Naive B cell (primary cell): ENCODE measurements around the gene CXCL9. TPM values are rescaled to one million over a fixed set of nuclear protein-coding genes. Genes with fewer than 3 reads are reported as not detected.
"Not testable (repeated sequence)": the region's sequence is repeated elsewhere in the genome, so short reads cannot be mapped to it uniquely, and the experiment has no call there.

Experiments
- ATAC-seq, 2 donors: fragments of 150-1000 bp; cut with Tn5 transposase; 2 replicates each; pipeline ENCODE4 v1.10.0; 2021; ENCODE audit warnings: low read depth in 2 of 2, mild to moderate bottlenecking in 2 of 2, moderate library complexity in 2 of 2
- DNase-seq: peaks from one replicate; pipeline ENCODE4 v3.0.0; 2022
- H3K27ac Mint-ChIP-seq, 6 donors: one replicate each; pipeline ENCODE4 v1.8.0; 2020 to 2022; ENCODE audit warnings: mild to moderate bottlenecking in 6 of 6, mixed read lengths in 6 of 6, moderate library complexity in 5 of 6, inconsistent platforms in 2 of 6
- H3K27me3 Mint-ChIP-seq, 3 donors: one replicate each; pipeline ENCODE4 v1.8.0; 2021 to 2022; ENCODE audit warnings: mixed read lengths in 3 of 3, mild to moderate bottlenecking in 1 of 3
- H3K36me3 Mint-ChIP-seq, 2 donors: one replicate each; pipeline ENCODE4 v1.8.0; 2020 to 2022; ENCODE audit warnings: mixed read lengths in 2 of 2, inconsistent platforms in 1 of 2, mild to moderate bottlenecking in 1 of 2
- H3K4me1 Mint-ChIP-seq, 3 donors: one replicate each; pipeline ENCODE4 v1.8.0; 2020 to 2022; ENCODE audit warnings: mixed read lengths in 3 of 3, inconsistent platforms in 1 of 3, mild to moderate bottlenecking in 1 of 3, moderate library complexity in 1 of 3
- H3K4me3 Mint-ChIP-seq, 8 donors: one replicate each; pipeline ENCODE4 v1.8.0; 2020 to 2022; ENCODE audit warnings: mild to moderate bottlenecking in 8 of 8, mixed read lengths in 8 of 8, moderate library complexity in 8 of 8, inconsistent platforms in 2 of 8
- H3K9me3 Mint-ChIP-seq, 7 donors: one replicate each; pipeline ENCODE4 v1.8.0; 2020 to 2022; ENCODE audit warnings: mixed read lengths in 7 of 7, mild to moderate bottlenecking in 5 of 7, inconsistent platforms in 2 of 7, moderate library complexity in 1 of 7
- polyA plus RNA-seq, 6 donors: library from polyadenylated mRNA; unstranded; fragments of 300-500 nt; fragmentation: Illumina TruSeq; gene quantifications; one replicate each; pipeline ENCODE4 v1.2.3, GENCODE V29; 2021; ENCODE audit warnings: low read depth in 6 of 6

The CXCL9 gene
- polyA plus RNA-seq, 6 donors from 2014 or later = not detected

DNA sequence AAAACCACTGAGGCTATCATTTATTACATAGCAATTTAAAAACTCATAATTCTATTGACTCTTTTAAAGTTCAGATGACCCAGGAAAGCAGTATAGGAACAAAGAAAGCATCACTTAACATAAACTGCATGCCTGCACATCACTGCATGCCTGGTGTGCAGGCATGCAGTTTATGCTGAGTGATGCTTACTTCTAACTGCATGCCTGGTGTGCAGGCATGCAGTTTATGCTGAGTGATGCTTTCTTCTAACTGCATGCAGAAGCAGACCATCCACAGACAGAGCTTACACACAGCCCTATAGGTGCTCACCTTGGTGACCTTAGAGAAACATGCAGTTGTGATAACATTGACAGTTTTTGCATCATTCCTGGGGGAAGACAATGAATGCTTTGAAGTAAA lies 33.5 kb downstream of the CXCL9 start:
- ATAC-seq = no peak
- no peak for DNase-seq
- peaks cover 0 to 2% (median 0%) of the 10 kb centered on the region in 7 donors for H3K9me3 Mint-ChIP-seq
- H3K4me3 Mint-ChIP-seq = no peak overlapping the region
- H3K36me3 Mint-ChIP-seq = peaks cover 36 to 60% of the 10 kb centered on the region in 2 donors
- H3K4me1 Mint-ChIP-seq = no peaks in the 10 kb centered on the region
- H3K27ac Mint-ChIP-seq = no peak overlapping the region
- no peaks in the 10 kb centered on the region for H3K27me3 Mint-ChIP-seq

DNA sequence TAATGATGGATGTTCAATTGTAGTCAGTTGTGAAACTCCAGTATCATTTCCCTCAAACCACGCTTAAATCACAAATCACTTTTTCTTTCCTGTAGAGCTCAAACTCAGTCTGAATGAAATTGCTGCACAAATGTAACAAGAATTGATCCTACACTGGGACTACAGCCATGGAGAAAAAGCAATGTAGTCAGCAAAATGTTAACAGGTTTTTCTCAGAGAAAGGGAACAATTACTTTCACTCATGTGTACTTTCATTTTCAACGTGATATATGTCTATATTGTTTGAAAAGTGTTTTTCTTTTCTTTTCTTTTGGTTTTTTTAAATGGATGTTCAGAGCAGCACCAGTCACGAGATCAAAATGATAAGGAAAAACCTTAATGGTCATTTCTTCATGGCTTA lies 39.2 kb downstream of the CXCL9 start:
- H3K27me3 Mint-ChIP-seq = no peaks in the 10 kb centered on the region
- peaks cover 0 to 12% (median 4%) of the 10 kb centered on the region in 7 donors for H3K9me3 Mint-ChIP-seq
- DNase-seq (no peak), ATAC-seq (no peak)
- H3K4me1 Mint-ChIP-seq = peaks cover 0 to 4% (median 0%) of the 10 kb centered on the region in 3 donors
- peak overlapping the region in 3 of 6 donors; percentile 8 to 54 (median 29) for H3K27ac Mint-ChIP-seq
- H3K36me3 Mint-ChIP-seq = peaks cover 67 to 75% of the 10 kb centered on the region in 2 donors
- no peak overlapping the region for H3K4me3 Mint-ChIP-seq

DNA sequence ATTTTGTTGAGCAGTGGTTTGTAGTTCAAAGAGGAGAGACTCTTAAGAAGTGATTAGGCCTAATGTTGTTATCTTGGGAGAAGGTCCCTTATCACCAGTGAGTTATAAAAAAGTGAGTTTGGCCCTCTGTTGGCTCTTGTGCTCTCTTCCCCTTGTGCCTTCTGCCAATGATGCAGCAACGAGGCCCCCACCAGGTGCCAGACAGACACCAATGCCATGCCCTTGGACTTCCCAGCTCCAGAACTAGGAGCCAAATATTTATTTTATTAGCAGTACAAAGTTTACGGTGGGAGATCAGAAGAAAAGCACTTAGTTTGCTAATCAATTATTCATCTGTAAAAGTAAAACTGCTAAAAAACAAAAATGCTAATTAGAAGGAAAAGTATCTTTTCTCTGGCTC lies 43.8 kb downstream of the CXCL9 start:
- Mint-ChIP-seq H3K27me3 (no peaks in the 10 kb centered on the region), H3K36me3 (peaks cover 64 to 67% of the 10 kb centered on the region in 2 donors), H3K9me3 (peaks cover 0 to 13% (median 4%) of the 10 kb centered on the region in 7 donors), H3K4me1 (peaks cover 0 to 4% (median 0%) of the 10 kb centered on the region in 3 donors), H3K4me3 (no peak overlapping the region), H3K27ac (no peak overlapping the region)
- ATAC-seq = no peak
- DNase-seq = no peak

DNA sequence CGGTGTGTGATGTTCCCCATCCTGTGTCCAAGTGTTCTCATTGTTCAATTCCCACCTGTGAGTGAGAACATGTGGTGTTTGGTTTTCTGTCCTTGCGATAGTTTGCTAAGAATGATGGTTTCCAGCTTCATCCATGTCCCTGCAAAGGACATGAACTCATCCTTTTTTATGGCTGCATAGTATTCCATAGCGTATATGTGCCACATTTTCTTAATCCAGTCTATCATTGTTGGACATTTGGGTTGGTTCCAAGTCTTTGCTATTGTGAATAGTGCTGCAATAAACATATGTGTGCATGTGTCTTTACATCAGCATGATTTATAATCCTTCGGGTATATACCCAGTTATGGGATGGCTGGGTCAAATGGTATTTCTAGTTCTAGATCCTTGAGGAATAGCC lies 45.2 kb downstream of the CXCL9 start:
- Mint-ChIP-seq H3K36me3 (peaks cover 49 to 65% of the 10 kb centered on the region in 2 donors), H3K9me3 (peaks cover 0 to 13% (median 4%) of the 10 kb centered on the region in 7 donors)
- not testable (repeated sequence) for H3K4me3 Mint-ChIP-seq, DNase-seq, H3K27me3 Mint-ChIP-seq, ATAC-seq, H3K27ac Mint-ChIP-seq, H3K4me1 Mint-ChIP-seq

DNA sequence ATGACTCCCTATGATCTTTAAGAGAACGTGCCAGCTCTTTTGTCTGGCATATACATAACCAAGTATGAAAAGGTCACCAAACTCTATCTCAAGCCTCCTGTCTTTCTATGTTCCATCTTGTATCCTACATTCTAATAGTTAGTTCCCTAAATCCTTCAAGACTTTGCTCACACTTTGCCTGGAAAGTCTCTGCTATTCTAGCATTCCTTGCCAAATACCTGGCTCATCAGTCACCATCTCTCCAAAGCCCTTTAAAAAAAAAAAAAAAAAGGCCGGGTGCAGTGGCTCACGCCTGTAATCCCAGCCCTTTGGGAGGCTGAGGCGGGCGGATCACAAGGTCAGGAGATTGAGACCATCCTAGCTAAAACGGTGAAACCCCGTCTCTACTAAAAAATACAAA lies 48.8 kb downstream of the CXCL9 start:
- not testable (repeated sequence) for ATAC-seq, H3K9me3 Mint-ChIP-seq, H3K4me3 Mint-ChIP-seq, H3K27me3 Mint-ChIP-seq, H3K4me1 Mint-ChIP-seq, DNase-seq, H3K27ac Mint-ChIP-seq
- H3K36me3 Mint-ChIP-seq = peaks cover 31 to 48% of the 10 kb centered on the region in 2 donors

DNA sequence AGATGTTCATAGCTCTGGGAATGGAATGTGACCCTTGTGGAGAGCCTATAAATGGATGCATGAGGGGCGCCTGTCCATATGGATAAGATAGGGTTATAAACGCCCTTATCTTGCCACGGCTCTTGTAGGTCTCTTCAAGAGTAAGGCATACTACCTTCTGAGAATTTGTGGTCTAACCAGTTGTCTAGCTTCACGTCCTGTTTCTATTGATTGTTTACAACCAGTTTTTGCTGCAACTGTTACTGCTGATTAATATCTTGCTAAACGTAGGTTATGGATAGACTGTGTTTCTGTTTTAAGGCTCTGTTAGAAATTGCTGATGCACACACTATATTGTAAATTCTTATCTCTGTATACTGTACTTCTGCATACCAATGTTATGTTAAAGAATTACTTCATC lies 52.5 kb downstream of the CXCL9 start:
- not testable (repeated sequence) for H3K27me3 Mint-ChIP-seq, DNase-seq, H3K27ac Mint-ChIP-seq, H3K4me1 Mint-ChIP-seq, ATAC-seq, H3K9me3 Mint-ChIP-seq
- peak overlapping the region in 1 of 8 donors; percentile 10 for H3K4me3 Mint-ChIP-seq
- H3K36me3 Mint-ChIP-seq = peaks cover 33 to 37% of the 10 kb centered on the region in 2 donors

DNA sequence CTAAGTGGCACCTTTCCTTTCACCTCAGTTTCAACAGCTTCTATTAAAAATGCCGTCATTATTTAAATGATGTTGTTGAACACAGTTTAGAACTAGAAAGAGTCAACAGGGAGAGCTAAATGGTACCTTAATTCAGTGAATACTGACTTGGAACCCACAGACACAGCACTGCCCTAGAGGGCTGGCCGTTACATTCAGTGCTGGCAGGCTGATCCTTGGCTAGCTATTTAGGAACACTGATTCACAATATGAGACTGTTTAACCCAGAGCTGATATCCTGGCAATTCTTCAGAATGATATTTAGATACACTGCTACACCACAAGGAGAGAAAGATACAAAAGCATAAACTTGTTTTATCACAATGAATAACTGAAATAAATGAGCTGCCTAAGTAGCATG lies 53.8 kb downstream of the CXCL9 start:
- no peaks in the 10 kb centered on the region for H3K9me3 Mint-ChIP-seq
- H3K36me3 Mint-ChIP-seq = peaks cover 22 to 32% of the 10 kb centered on the region in 2 donors
- no peak overlapping the region for H3K4me3 Mint-ChIP-seq
- ATAC-seq = no peak
- peaks cover 0 to 12% (median 9%) of the 10 kb centered on the region in 3 donors for H3K4me1 Mint-ChIP-seq
- no peak for DNase-seq
- no peaks in the 10 kb centered on the region for H3K27me3 Mint-ChIP-seq
- H3K27ac Mint-ChIP-seq = no peak overlapping the region

Other genes with a start within 250 kb of the CXCL9 start
- not detected for gene PPEF2, start 105.1 kb downstream of the CXCL9 start, polyA plus RNA-seq
- gene NAAA, start 66.5 kb downstream of the CXCL9 start, polyA plus RNA-seq = 10 to 100 TPM; 32.6 to 53.0 (median 42.9) TPM
- 10 to 100 TPM; 52.5 to 99.8 (median 91.5) TPM for gene SDAD1, start 16.6 kb downstream of the CXCL9 start, polyA plus RNA-seq
- gene CXCL10, start 16.0 kb upstream of the CXCL9 start, polyA plus RNA-seq = not detected
- gene CXCL11, start 28.6 kb upstream of the CXCL9 start, polyA plus RNA-seq = not detected
- not detected for gene ART3, start 67.2 kb upstream of the CXCL9 start, polyA plus RNA-seq
- 10 to 100 TPM; 23.9 to 43.5 (median 37.3) TPM for gene NUP54, start 140.9 kb upstream of the CXCL9 start, polyA plus RNA-seq
- 10 to 100 TPM in 5 of 6 donors, 1 to 10 TPM in 1; 8.7 to 17.2 (median 15.6) TPM for gene SCARB2, start 206.3 kb upstream of the CXCL9 start, polyA plus RNA-seq
- under 1 TPM in 2 of 6 donors, not detected in 4; 0.31 to 0.60 TPM for gene FAM47E, start 244.2 kb upstream of the CXCL9 start, polyA plus RNA-seq